ENCODE measurements around the gene ADORA1.

The ADORA1 gene

DNA sequence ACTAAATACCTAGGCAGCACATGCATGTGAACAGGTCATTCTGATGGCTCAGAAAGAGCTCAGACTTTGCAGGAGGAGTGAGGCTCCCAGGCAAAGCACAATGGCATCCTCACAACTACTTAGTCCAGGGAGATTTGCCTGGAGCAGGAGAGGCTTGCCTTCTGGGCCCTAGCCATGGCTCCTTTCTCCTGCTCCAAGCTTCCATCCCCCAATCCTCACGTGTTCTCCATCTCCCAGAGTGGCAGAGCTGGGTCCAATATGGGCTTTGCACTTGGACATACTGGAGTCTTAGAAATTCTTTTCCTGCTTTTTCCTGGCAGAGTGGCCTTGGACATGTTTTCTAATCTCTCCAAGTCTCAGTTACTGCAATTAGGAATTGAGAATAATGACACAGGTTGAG, 32.3 kb downstream of the ADORA1 start:
- DNase-seq (ENCODE audit: low spot score): no peak

- DNase-seq (ENCODE audit: low spot score): no peak
These were observed 33.6 kb downstream of the ADORA1 start for GRCh38 chr1:203161175-203161574.

GRCh38 chr1:203161703-203162102, 34.2 kb downstream of the ADORA1 start:
- no peak for DNase-seq (ENCODE audit: low spot score)

GRCh38 chr1:203162403-203162802, 34.9 kb downstream of the ADORA1 start:
- no peak for DNase-seq (ENCODE audit: low spot score)

DNA sequence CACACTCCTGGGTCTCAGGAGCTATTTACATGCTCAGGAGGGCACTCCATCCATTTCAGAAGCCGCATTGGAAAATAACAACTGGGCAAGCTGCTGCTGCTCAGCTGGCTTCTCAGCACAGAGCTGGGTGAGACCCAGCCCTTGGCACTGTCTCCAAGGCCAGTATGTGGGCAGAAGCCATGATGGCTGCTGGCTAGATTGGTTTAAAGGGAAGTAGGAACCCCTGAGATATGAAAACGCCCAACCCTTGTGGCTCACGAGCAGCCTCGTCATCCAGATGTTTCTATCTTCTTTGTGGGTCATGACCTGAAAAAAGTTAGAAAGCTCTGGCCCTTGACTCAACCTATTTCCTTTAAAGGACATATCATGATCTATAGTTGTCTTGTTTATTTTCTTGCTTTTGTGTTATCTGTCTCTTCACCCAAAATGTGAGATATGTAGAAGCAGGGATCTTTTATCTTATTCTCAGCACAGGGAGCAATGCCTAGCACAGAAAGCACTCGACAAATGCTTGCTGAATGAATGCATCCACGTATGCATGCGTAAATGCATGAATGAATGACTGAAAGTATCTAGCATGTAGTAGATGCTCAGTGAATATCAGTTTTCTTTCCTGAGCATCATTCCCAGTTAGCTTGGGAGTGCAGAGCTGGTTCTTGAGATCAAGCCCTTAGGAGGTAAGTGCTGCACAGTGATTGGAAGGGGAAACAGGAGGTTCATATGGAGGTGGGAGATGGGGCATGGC, 36.5 kb downstream of the ADORA1 start:
- DNase-seq (ENCODE audit: low spot score): no peak

GRCh38 chr1:203165101-203165799, 37.7 kb downstream of the ADORA1 start:
- no peak for DNase-seq (ENCODE audit: low spot score)

DNA sequence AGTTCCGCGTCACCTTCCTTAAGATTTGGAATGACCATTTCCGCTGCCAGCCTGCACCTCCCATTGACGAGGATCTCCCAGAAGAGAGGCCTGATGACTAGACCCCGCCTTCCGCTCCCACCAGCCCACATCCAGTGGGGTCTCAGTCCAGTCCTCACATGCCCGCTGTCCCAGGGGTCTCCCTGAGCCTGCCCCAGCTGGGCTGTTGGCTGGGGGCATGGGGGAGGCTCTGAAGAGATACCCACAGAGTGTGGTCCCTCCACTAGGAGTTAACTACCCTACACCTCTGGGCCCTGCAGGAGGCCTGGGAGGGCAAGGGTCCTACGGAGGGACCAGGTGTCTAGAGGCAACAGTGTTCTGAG, 38.3 kb downstream of the ADORA1 start:
- DNase-seq (ENCODE audit: low spot score): no peak

- DNase-seq (ENCODE audit: low spot score): peak; percentile 81
These were observed 38.8 kb downstream of the ADORA1 start for GRCh38 chr1:203166192-203166940.

GRCh38 chr1:203167026-203167912, 39.7 kb downstream of the ADORA1 start:
- no peak for DNase-seq (ENCODE audit: low spot score)

- DNase-seq (ENCODE audit: low spot score): no peak
These were observed 40.3 kb downstream of the ADORA1 start for GRCh38 chr1:203167913-203168200.

DNA sequence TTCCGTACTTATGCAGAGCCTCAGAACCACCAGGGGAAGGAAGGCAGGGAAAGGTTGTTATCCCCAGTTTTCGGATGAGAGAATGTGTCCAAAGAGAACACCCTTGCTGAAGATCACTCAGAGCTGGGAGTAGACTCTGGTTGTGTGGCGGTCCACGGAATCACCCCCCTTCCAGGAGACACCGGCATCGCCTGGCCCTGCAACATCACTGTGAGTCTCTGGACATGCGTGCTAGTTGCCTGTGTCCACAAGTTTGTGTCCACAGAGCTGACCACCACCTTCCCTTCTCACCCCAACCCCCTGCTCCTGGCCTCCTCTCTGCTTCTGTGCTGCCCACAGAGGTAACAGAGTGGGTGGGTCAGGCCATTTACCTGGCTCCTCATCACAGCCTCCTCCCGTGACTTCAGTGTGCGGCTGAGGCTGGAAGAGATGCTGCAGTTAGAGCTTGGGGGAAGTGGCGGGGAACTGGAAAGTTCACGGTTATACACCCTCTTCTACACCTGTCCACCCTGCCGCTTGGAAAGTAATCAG, 40.8 kb downstream of the ADORA1 start:
- no peak for DNase-seq (ENCODE audit: low spot score)

DNA sequence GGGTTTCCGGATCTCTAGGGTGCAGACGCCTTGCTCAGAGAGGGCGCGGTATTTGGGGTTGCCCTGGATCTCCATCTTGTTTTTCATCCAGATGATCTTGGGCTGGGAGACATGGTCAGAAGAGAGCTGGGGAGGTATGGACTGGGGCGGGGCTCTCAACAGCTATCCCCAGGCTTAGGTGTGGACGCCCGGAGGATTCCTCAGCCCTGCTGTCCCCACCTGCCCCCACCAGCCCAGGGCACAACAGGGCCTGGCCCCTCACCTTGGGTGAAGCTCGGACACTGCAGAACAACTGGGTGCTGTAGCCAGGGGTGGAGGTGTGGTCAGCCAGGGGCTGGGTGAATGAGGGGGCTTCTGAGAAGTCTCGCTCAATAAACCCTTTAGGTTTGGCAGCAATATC, 41.5 kb downstream of the ADORA1 start:
- DNase-seq (ENCODE audit: low spot score): no peak

DNA sequence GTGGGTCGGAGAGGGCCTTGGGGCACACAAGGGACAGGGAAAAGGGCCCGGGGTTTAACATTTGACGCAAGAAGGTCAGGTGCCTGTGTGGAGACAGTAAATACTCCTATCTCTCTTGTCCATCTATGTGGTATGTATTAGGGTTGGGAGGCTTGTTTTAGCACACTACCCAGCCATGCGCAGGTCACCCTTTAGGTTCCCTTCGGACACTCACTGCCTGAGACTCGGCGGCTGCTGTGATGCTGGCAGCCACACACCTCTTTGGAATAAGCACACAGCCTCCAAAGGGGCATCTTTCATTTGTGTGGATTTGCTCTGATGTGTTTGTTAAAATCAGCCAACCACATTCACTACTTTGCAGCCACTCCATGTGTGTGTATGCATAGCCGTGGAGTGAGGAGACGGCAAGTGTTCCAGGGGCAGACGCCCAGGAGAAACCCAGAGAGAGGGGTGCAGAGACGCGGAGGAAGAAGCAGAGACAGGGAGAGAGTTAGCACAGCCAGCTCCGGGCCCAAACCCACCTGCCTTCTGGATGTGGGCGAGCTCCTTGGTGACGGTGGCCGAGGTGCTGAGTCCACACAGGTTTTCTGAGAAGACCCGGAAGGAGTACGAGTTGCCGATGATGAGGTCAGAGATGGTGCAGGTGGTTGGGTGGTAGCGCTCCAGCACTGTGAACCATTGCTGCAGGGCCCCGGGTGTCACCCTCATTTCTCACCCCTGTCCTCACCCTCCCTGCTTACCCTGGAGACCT, 42.4 kb downstream of the ADORA1 start:
- no peak for DNase-seq (ENCODE audit: low spot score)

- no peak for DNase-seq (ENCODE audit: low spot score)
These were observed 43.3 kb downstream of the ADORA1 start for GRCh38 chr1:203170625-203171330.

GRCh38 chr1:203171341-203172183, 44.0 kb downstream of the ADORA1 start:
- no peak for DNase-seq (ENCODE audit: low spot score)

DNA sequence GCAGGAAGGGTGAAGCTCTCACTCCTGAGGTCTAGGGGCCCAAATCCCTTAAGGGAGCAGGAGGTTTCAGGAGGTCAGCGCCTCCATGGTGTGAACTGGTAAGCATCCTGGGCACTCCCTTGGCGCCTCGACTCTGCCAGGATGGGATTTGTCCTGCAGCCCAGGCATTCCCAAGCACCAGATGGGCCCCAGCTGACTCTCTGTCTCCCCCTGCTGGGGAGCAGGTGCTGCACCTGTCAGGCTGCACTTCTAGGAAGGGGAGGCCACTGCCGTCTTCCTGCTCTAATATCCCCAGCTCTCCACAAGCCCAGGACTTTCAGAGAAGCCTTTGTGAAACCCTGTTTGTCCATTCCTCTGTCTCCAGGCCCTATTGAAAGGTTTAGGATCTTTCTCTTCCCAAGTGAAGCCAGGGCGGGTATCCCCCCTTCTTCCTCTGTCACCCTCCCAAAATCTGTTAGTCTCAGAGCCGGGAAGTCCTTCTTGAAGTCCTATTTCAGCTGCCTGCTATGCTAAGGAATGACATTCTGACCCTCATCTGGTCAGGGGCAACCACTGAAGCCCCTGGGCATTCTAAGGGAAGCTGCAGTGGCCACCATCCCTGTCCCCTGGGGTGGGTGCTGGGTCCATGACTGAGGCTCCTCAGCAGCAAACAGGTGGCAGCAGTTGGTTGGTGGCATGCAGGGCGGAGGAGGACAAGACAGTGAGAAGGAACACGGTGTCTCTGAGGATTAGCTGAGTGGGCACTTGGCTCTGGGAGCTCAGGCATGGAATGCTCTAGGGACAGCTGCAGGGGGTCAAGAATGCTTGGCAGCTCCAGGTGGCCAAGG, 44.9 kb downstream of the ADORA1 start:
- peak; percentile 85 for DNase-seq (ENCODE audit: low spot score)

DNA sequence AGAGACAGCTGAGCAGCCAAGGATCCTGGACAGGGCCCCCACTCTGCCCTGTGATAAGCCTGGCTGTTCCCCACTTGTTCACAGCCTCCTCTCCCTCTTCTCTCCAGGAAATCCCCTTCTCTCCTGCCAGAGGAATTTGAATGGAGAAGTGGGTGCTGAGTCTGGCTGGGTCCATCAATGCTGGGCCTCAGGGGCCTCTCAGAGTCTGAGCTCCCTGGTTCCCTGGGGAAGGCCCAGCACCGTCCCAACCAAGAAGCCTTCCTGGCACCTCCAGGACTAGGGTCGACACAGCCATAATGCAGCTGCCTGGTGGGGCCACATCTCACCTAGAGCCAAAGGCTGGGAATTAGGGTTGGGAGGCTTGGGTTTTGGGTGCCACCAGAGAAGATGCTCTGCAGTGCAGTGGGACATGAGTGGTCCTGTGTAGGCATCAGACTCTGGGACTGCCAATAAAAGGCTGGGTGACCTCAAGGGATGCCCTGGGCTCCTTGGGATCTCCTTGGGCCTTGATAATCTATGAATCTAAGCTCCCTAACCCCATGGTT, 45.6 kb downstream of the ADORA1 start:
- no peak for DNase-seq (ENCODE audit: low spot score)

DNA sequence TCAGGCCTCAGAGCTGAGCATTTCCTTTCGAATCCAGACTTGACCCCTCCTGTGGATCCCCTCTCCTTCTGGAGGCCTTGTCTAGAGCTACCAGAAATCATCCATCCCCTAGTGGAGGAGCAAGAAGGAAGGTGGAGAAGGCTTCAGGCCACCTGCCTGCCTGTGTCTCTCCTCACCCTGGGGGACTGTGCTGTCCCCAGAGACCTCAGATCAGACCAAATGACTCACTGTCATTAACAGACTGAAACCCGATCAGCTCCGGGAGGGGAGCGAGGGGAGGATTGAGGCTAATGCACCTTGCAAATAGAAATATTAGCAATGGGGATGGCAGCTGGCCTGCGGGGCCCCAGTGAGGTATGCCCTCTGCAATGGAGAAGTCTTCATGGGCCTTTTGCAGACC, 46.0 kb downstream of the ADORA1 start:
- no peak for DNase-seq (ENCODE audit: low spot score)

All from HuH-7 (cell line).